ENCODE results near the gene TYMP. TPM values are rescaled to one million over a fixed set of nuclear protein-coding genes. Genes with fewer than 3 reads are reported as not detected.

Gene TYMP
- polyA plus RNA-seq, 2 of the 4 experiments (the other 2 are of a cell fraction): 5.9 to 9.0 TPM

DNA sequence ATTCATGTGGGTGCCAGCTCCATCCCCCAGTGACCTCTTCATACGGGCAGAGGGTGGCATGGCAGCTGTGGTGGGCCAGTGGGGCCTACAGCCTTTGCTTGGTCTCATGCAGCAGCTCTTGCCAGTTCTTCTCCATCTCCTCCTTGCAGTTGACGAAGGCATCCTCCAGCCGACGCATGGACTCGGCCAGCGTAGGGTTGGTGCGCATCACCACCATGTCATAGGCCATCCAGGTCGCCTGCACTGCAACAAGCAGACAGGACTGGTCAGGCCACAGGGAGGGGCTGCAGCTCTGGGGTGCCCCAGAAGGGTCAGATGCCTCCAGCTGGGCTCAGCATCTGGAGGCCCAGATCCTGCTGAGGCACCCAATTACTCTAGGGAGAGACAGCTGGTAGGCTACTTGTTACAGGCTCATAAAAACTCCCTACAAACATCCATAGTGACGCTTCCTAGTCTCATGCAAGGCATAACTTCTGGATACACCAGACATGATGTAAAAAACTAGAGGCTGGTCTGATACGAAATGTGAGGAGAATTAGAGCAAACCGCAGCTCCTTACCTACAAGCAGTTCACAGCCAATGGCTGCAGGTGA is 21.4 kb upstream of the TYMP start:
- POLR2A ChIA-PET: no interaction called here
- TF ChIP-seq HDAC2 (IDR thresholded peaks at IDR 0.05) (no peak), RFX5 (IDR thresholded peaks at IDR 0.05) (no peak), FOXS1 (CRISPR knock-in tag; IDR thresholded peaks at IDR 0.05) (no peak), PHF8 (IDR thresholded peaks at IDR 0.05; ENCODE audit: borderline replicate concordance, low read depth) (no peak)
- DNase-seq (ENCODE audit: low read depth in 1 of 2, low spot score in 1 of 2) (no peak), ATAC-seq (no peak), FAIRE-seq (no peak)
- Histone ChIP-seq H3K4me3 (no peak overlapping the region), H3K27ac (no peak overlapping the region), H3K4me1 (no peaks in the 10 kb centered on the region; the same call in 1 of the 3 replicates), H3K4me2 (no peak overlapping the region), H3K9me3 (no peaks in the 10 kb centered on the region)
- CTCF ChIA-PET: interaction anchor here (0.9 to 2.9 kb wide), 4 partner anchors 9 to 26 kb away, joined by 3 to 13 read pairs (median 5); partner anchors contain the start of genes SCO2 and SYCE3
- 85% methylated on average over 8 of the region's 11 CpGs for WGBS (ENCODE audit: missing lambda C conversion rate)

GRCh38 chr22:50550395-50550794 is 20.6 kb upstream of the TYMP start:
- WGBS (ENCODE audit: missing lambda C conversion rate): 76% methylated on average over 7 of the region's 8 CpGs
- H3K4me2 ChIP-seq: no peak overlapping the region
- H3K27ac ChIP-seq: no peak overlapping the region
- TF ChIP-seq E2F6 (IDR thresholded peaks at IDR 0.05; ENCODE audit: borderline replicate concordance, low read depth): no peak
- no peak for TF ChIP-seq MAZ (IDR thresholded peaks at IDR 0.05; ENCODE audit: borderline replicate concordance, low read depth, low read length)
- no peak for TF ChIP-seq HEYL (CRISPR knock-in tag; IDR thresholded peaks at IDR 0.05)
- TF ChIP-seq, protein P1, sequence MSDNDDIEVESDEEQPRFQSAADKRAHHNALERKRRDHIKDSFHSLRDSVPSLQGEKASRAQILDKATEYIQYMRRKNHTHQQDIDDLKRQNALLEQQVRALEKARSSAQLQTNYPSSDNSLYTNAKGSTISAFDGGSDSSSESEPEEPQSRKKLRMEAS (IDR thresholded peaks at IDR 0.05): no peak
- no peak for TF ChIP-seq KDM5A (IDR thresholded peaks at IDR 0.05)
- no peak for TF ChIP-seq NPAS2 (CRISPR knock-in tag; IDR thresholded peaks at IDR 0.05; ENCODE audit: borderline replicate concordance)
- no peak for TF ChIP-seq GATA3 (IDR thresholded peaks at IDR 0.05; ENCODE audit: borderline replicate concordance)
- TF ChIP-seq ESRRA (IDR thresholded peaks at IDR 0.05; ENCODE audit: borderline replicate concordance, low read length): no peak
- TF ChIP-seq CBX8 (IDR thresholded peaks at IDR 0.05): no peak
- TF ChIP-seq KDM1A (IDR thresholded peaks at IDR 0.05; ENCODE audit: low read depth): no peak
- no peak for TF ChIP-seq FOSB (CRISPR knock-in tag; IDR thresholded peaks at IDR 0.05)
- no peak for TF ChIP-seq CBX2 (IDR thresholded peaks at IDR 0.05; ENCODE audit: borderline replicate concordance, low read depth)
- TF ChIP-seq REST (IDR thresholded peaks at IDR 0.05): no peak
- TF ChIP-seq HOXA7 (CRISPR knock-in tag; IDR thresholded peaks at IDR 0.05): no peak
- TF ChIP-seq CHD4 (IDR thresholded peaks at IDR 0.05; ENCODE audit: borderline replicate concordance): no peak
- TF ChIP-seq BHLHE40 (IDR thresholded peaks at IDR 0.05; ENCODE audit: low read depth, low read length): no peak
- TF ChIP-seq RCOR1 (IDR thresholded peaks at IDR 0.05; ENCODE audit: low read depth, low read length): no peak
- no peak for TF ChIP-seq TP53 (CRISPR knock-in tag; IDR thresholded peaks at IDR 0.05)
- TF ChIP-seq ZSCAN20 (CRISPR knock-in tag; IDR thresholded peaks at IDR 0.05): no peak
- POLR2A ChIA-PET: interaction anchor here (0.9 kb wide), 1 partner anchor 21 kb away, joined by 3 read pairs; the partner anchor contains the start of gene TYMP
- FAIRE-seq (no peak), ATAC-seq (no peak), DNase-seq (ENCODE audit: low read depth in 1 of 2, low spot score in 1 of 2) (no peak)
- no peaks in the 10 kb centered on the region for H3K9me3 ChIP-seq
- peaks cover 8% of the 10 kb centered on the region for H3K4me1 ChIP-seq
- CTCF ChIA-PET: interaction anchor here (0.9 to 2.9 kb wide), 4 partner anchors 10 to 25 kb away, joined by 3 to 13 read pairs (median 5); partner anchors contain the start of genes SCO2 and SYCE3
- no peak overlapping the region for H3K4me3 ChIP-seq

Measured in A549 (cell line).